GM21381 (cell line): ENCODE measurements around the gene ENOX2.

Experiments
- ATAC-seq: cut with Tn5 transposase; IDR thresholded peaks from one replicate; pipeline ENCODE4 v1.9.1; 2021; ENCODE audit warnings: mild to moderate bottlenecking, moderate library complexity; ENCODE audit not compliant: unreplicated experiment

The ENOX2 gene

DNA sequence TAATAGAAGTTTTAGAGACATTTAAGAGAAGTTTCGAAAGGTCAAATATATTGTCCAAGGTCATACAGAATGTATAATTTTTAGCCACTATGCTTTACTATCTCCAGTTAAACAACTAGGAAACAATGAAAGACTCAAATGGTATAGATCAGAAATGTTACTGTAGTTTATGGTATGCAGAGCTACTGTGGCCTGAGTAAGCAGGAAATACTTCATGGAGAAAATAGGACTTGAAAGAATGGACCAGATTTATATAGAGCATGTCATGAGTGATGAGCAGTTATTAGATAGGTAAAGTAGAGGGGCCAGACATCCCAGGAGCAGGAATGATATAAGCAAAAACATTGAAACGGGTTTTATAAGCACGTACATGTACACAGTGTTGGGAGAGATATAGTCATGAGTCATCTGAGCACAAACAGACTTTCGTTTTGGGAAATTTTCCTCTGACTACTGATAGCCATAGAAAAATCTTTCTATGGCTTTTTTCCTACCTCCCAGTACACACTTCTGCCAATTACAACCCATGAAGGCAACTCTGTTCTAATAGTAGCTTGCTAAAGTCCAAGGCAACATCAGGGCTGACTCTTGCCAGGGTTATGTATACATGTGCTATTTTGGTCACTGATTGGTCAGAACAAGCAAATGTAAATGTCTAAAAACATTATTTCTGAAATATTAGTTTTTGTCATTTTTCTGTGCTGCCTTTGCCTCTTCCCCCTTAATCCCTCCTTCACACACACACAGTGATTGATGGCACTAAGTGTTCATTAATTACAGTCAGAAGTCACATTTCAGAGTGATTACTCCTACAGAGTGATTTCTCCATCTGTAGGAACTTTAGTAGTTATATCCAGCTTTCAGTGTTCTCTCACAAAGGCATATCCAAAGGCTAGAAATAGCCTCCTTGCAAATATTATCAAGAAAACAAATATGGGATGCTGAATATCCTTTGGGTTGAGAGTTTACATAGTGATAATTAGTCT lies 198.7 kb downstream of the ENOX2 start:
- ATAC-seq = no peak

GRCh38 chrX:130702867-130703707 lies 199.9 kb downstream of the ENOX2 start:
- no peak for ATAC-seq

DNA sequence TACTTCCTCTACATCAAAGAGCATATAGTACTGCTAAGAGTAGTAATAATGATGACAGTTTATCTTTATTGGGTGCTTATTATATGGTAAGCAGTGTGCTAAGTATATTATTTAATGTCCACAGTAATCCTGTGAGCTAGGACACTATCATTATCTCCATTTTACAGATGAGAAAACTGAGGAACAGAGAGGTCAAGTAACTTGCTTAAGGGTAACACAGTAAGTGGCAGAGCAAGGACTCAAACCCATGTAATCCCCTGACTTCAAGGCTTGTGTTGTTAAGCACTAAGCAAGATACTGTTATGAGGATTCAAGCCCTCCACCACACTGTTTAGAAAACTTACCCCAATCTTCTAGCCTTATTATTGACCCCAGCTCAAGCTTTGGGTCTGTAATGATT lies 202.4 kb downstream of the ENOX2 start:
- no peak for ATAC-seq

DNA sequence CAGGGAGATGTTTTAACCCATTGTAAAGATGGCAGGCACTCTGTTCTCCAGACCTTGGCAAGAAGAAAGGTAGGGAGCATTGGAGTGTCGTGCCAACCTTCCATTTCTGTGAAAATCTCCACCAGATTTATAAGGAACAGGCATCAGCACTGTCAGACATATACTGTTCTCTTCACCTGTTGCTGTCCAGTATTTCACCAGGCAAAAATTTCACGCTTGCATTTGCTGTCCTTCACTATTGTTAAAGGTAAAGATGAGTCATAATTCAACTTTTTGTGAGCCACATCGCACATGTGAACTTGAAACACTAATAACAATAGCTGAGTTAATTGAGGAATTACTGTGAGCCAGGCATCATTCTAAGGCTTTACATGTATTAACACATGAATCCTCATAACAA lies 203.4 kb downstream of the ENOX2 start:
- ATAC-seq = no peak

DNA sequence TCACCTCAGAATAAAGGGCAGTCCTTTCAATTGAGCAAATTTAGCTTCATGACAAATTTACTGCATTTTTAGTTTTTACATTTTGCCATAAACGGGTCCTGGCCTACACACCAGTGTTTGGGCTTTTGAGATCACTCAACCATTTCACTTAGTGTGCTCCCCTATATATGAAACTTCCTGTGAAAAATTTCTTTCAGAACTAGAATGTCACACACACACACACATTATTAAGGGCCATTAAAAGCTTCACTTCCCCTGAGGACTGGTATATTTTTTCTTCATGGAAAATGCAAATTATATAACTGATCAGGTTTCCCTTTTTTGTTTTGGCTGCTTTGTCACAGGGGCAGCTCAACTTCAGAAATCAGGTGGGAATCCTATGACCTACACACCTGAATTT lies 206.5 kb downstream of the ENOX2 start:
- ATAC-seq = no peak

- ATAC-seq = no peak
These were observed 207.1 kb downstream of the ENOX2 start for GRCh38 chrX:130695931-130696330.

DNA sequence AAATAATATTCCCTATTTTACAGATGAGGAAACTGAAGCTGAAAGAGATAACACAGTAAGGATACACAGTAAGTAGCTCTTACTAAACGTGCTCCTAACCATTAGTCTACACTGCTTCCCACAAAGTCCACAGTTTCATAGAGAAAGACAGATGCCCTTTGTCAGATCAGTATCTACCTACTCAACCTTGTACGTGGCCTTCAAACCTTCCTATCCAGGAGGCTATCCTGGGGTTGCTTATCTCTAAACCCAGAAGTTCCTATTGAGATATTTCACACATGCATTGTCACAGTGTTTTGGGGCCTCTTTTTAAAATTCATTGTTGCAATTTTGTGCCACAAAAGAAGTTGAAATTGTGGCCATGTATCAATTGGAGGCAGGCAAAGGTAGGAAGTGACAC lies 208.0 kb downstream of the ENOX2 start:
- no peak for ATAC-seq

- ATAC-seq = no peak
These were observed 211.4 kb downstream of the ENOX2 start for GRCh38 chrX:130691576-130691975.

DNA sequence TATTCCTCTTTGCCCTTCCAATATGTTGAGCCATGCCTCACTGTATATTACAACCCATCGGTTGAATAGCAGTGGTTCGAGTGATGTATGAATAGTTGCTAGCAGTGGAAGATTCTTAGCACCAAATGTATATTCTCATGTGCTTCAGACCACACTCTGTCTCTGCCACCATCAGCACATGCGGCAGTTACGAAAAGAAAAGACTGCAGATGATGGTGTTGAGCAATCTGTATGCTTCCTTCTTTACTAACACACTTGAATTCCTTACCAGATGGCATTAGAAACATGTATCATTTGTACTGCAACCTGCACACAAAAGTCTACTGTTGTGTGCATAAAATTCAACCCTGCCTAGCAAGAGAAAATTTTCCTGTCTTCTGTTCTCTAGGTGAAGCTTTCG lies 214.6 kb downstream of the ENOX2 start:
- no peak for ATAC-seq

GRCh38 chrX:130682990-130683389 lies 220.0 kb downstream of the ENOX2 start:
- no peak for ATAC-seq

GRCh38 chrX:130680164-130681035 lies 222.6 kb downstream of the ENOX2 start:
- ATAC-seq = no peak

DNA sequence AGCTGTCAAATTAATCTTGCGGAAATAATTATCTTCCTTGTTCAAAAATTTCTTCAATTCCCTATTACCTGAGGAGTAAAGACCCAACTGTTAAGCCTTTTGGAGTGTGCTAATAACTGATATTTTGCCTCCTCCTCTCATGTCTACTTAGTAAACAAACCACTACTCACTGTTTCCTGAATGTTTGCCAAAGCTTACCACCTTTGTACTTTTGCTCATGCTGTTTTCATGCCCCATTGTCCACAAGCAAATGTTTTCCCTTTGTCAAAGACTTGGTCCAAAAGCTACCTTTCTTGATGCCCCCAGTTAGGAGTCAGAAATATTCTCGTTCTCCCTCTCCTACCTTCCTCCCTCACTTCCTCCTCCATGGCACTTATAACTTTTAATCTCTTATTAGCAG lies 226.1 kb downstream of the ENOX2 start:
- ATAC-seq = no peak

GRCh38 chrX:130672214-130672613 lies 230.8 kb downstream of the ENOX2 start:
- no peak for ATAC-seq

DNA sequence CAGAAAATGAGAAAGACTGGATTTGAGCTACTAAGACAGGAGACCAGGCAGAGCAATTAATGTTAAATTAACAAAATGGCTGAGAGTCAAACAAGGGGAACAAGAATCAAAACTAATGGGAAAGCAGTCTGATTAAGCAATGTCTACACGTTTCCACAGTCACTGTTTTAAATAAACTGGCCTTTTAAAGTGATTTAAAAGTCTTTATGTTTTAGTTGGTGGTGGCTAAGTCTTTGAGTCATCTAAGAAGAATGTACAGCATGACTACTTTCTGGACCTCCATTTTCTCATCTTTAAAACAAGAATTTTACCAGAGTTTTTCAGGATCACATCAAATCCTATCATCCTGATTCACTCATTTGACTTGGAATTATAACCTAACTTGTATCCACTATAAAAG lies 233.8 kb downstream of the ENOX2 start:
- no peak for ATAC-seq

DNA sequence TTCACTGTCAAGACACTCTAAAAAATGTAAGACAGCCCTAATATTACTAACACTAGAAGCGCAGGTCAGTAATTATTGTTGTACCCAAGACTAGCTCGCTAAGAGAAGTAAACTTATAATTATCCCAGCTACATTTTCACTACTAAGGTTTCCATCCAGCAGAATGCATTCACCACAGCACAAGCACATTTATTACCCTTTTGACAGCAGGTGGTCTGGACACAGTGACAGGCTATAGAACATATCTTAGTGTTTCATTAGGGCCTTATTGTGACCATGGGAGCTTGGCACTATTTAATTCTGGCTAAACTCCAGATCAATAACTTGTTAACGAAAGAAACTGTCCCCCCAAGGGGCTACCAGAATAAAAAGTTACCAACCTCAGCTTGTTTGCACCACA lies 237.7 kb downstream of the ENOX2 start:
- no peak for ATAC-seq

DNA sequence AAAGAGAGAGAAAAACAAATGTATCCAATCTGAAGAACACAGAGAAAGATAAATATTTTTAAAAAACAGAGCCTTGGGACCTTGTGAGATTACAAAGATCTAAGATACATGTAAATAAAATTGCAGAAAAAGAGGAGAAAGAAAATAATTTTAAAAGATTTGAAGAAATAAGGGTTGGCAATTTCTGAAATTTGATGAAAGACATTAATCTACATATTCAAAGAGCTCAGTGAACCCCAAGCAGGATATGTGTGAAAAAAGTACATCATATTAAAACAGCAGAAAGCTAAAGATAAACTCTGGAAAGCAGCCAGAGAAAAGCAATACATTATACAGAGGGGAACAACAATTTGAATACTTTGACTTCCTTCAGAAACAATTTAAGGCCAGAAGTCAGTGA lies 244.7 kb downstream of the ENOX2 start:
- ATAC-seq = no peak

DNA sequence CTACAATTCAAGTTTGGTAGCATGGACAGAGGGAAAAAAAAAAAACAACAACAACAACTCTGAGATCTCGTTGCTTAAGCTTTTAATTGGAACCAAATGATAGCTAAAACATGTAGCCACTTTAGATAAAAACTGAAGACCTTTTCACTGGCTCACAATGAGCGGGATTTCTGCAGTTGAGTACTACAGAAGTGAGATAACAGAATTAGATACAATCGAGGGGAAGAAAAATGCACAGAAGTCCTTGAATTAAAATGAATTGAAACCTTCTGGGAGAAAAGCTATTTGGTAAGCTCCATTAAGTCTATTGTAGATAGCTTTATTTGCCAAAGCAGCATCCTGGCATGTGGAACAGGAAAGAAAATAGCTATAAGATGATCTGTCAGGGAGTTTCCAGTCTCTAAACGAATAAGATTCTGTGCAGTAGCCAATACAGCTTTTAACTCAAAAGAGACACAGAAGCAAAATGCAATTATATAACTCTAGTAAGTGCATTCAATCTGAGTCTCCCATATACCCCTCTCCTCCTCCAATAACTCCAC lies 248.5 kb downstream of the ENOX2 start:
- no peak for ATAC-seq

- no peak for ATAC-seq
These were observed 250.0 kb downstream of the ENOX2 start for GRCh38 chrX:130652824-130653578.

- no peak for ATAC-seq
These were observed 253.3 kb downstream of the ENOX2 start for GRCh38 chrX:130649738-130650137.

GRCh38 chrX:130647468-130647867 lies 255.5 kb downstream of the ENOX2 start:
- no peak for ATAC-seq
